Measurements from ENCODE around the gene STK38L.

Gene STK38L

GRCh38 chr12:27213830-27214787, 30.0 kb upstream of the STK38L start:
- no peak overlapping the region for H2AFZ ChIP-seq (ENCODE audit: low read depth, low read length)
- 94% methylated on average over 9 of the region's 9 CpGs for WGBS
- no peak for DNase-seq
- no peaks in the 10 kb centered on the region for H3K36me3 ChIP-seq (ENCODE audit: control insufficient read depth in 1 of 2, insufficient read depth in 2 of 2, low read depth in 1 of 2, low read length in 2 of 2)
- H3K4me3 ChIP-seq (ENCODE audit: insufficient read depth in 1 of 2, low read depth in 1 of 2, low read length in 2 of 2), result no peak overlapping the region
- no peak overlapping the region for H2BK15ac ChIP-seq (ENCODE audit: low read depth, poor library complexity, severe bottlenecking)
- H3K4ac ChIP-seq (ENCODE audit: low read depth in 1 of 2, low read length in 2 of 2), result no peak overlapping the region
- no peak overlapping the region for H2BK5ac ChIP-seq (ENCODE audit: low read depth, low read length, poor library complexity, severe bottlenecking)
- no peak overlapping the region for H3K27ac ChIP-seq (ENCODE audit: low read length, poor library complexity, severe bottlenecking)
- H3K4me2 ChIP-seq (ENCODE audit: low read length, poor library complexity, severe bottlenecking), result no peak overlapping the region
- no peaks in the 10 kb centered on the region for H3K79me1 ChIP-seq (replicated peaks; ENCODE audit: low read length, poor library complexity, severe bottlenecking)
- H3K4me1 ChIP-seq (ENCODE audit: control insufficient read depth, insufficient read depth, low read depth, low read length), result no peaks in the 10 kb centered on the region
- H2BK12ac ChIP-seq (ENCODE audit: low read length in 2 of 2), result no peak overlapping the region
- no peak overlapping the region for H3K14ac ChIP-seq (ENCODE audit: low read length in 2 of 2)
- no peaks in the 10 kb centered on the region for H3K27me3 ChIP-seq (ENCODE audit: control insufficient read depth in 1 of 2, insufficient read depth in 1 of 2, low read length in 2 of 2)
- H3K9ac ChIP-seq (ENCODE audit: low read length), result no peak overlapping the region
- H3K23ac ChIP-seq (ENCODE audit: low read length in 2 of 2), result no peak overlapping the region
- no peak overlapping the region for H2BK120ac ChIP-seq (ENCODE audit: low read depth, low read length)
- no peak overlapping the region for H2AK5ac ChIP-seq (ENCODE audit: low read length, severe bottlenecking)
- H3K9me3 ChIP-seq (ENCODE audit: control insufficient read depth, low read length), result peaks cover 4% of the 10 kb centered on the region
- no peak overlapping the region for H4K8ac ChIP-seq (ENCODE audit: low read length)
- H3K18ac ChIP-seq (ENCODE audit: low read depth in 1 of 2, low read length in 2 of 2), result no peak overlapping the region
- H4K91ac ChIP-seq (ENCODE audit: low read length), result no peak overlapping the region

GRCh38 chr12:27217590-27217989, 26.5 kb upstream of the STK38L start:
- no peak overlapping the region for H3K9ac ChIP-seq (ENCODE audit: low read length)
- no peak overlapping the region for H3K4me3 ChIP-seq (ENCODE audit: insufficient read depth in 1 of 2, low read depth in 1 of 2, low read length in 2 of 2)
- no peak overlapping the region for H4K91ac ChIP-seq (ENCODE audit: low read length)
- no peak overlapping the region for H2BK15ac ChIP-seq (ENCODE audit: low read depth, poor library complexity, severe bottlenecking)
- no peak overlapping the region for H2AK5ac ChIP-seq (ENCODE audit: low read length, severe bottlenecking)
- no peak overlapping the region for H3K4ac ChIP-seq (ENCODE audit: low read depth in 1 of 2, low read length in 2 of 2)
- H3K4me2 ChIP-seq (ENCODE audit: low read length, poor library complexity, severe bottlenecking), result no peak overlapping the region
- H3K27ac ChIP-seq (ENCODE audit: low read length, poor library complexity, severe bottlenecking), result no peak overlapping the region
- H3K14ac ChIP-seq (ENCODE audit: low read length in 2 of 2), result no peak overlapping the region
- H2BK12ac ChIP-seq (ENCODE audit: low read length in 2 of 2), result no peak overlapping the region
- 100% methylated on average over 1 of the region's 2 CpGs for WGBS
- H3K36me3 ChIP-seq (ENCODE audit: control insufficient read depth in 1 of 2, insufficient read depth in 2 of 2, low read depth in 1 of 2, low read length in 2 of 2), result no peaks in the 10 kb centered on the region
- H3K23ac ChIP-seq (ENCODE audit: low read length in 2 of 2), result no peak overlapping the region
- no peaks in the 10 kb centered on the region for H3K27me3 ChIP-seq (ENCODE audit: control insufficient read depth in 1 of 2, insufficient read depth in 1 of 2, low read length in 2 of 2)
- H3K9me3 ChIP-seq (ENCODE audit: control insufficient read depth, low read length), result no peaks in the 10 kb centered on the region
- no peak overlapping the region for H4K8ac ChIP-seq (ENCODE audit: low read length)
- no peak overlapping the region for H2AFZ ChIP-seq (ENCODE audit: low read depth, low read length)
- H3K4me1 ChIP-seq (ENCODE audit: control insufficient read depth, insufficient read depth, low read depth, low read length), result no peaks in the 10 kb centered on the region
- H3K18ac ChIP-seq (ENCODE audit: low read depth in 1 of 2, low read length in 2 of 2), result no peak overlapping the region
- H3K79me1 ChIP-seq (replicated peaks; ENCODE audit: low read length, poor library complexity, severe bottlenecking), result no peaks in the 10 kb centered on the region
- H2BK120ac ChIP-seq (ENCODE audit: low read depth, low read length), result no peak overlapping the region
- H2BK5ac ChIP-seq (ENCODE audit: low read depth, low read length, poor library complexity, severe bottlenecking), result no peak overlapping the region
- DNase-seq, result no peak

GRCh38 chr12:27219693-27220054, 24.4 kb upstream of the STK38L start:
- H3K36me3 ChIP-seq (ENCODE audit: control insufficient read depth in 1 of 2, insufficient read depth in 2 of 2, low read depth in 1 of 2, low read length in 2 of 2), result no peaks in the 10 kb centered on the region
- no peak overlapping the region for H4K91ac ChIP-seq (ENCODE audit: low read length)
- no peak overlapping the region for H2AK5ac ChIP-seq (ENCODE audit: low read length, severe bottlenecking)
- H3K27ac ChIP-seq (ENCODE audit: low read length, poor library complexity, severe bottlenecking), result no peak overlapping the region
- no peak overlapping the region for H2BK12ac ChIP-seq (ENCODE audit: low read length in 2 of 2)
- H2BK5ac ChIP-seq (ENCODE audit: low read depth, low read length, poor library complexity, severe bottlenecking), result no peak overlapping the region
- no peak overlapping the region for H2BK15ac ChIP-seq (ENCODE audit: low read depth, poor library complexity, severe bottlenecking)
- no peak overlapping the region for H4K8ac ChIP-seq (ENCODE audit: low read length)
- no peaks in the 10 kb centered on the region for H3K4me1 ChIP-seq (ENCODE audit: control insufficient read depth, insufficient read depth, low read depth, low read length)
- 78% methylated on average over 4 of the region's 5 CpGs for WGBS
- H3K18ac ChIP-seq (ENCODE audit: low read depth in 1 of 2, low read length in 2 of 2), result no peak overlapping the region
- H3K14ac ChIP-seq (ENCODE audit: low read length in 2 of 2), result no peak overlapping the region
- H3K4me3 ChIP-seq (ENCODE audit: insufficient read depth in 1 of 2, low read depth in 1 of 2, low read length in 2 of 2), result no peak overlapping the region
- H3K23ac ChIP-seq (ENCODE audit: low read length in 2 of 2), result no peak overlapping the region
- no peak for DNase-seq
- H3K79me1 ChIP-seq (replicated peaks; ENCODE audit: low read length, poor library complexity, severe bottlenecking), result no peaks in the 10 kb centered on the region
- H3K9me3 ChIP-seq (ENCODE audit: control insufficient read depth, low read length), result no peaks in the 10 kb centered on the region
- no peak overlapping the region for H2BK120ac ChIP-seq (ENCODE audit: low read depth, low read length)
- no peak overlapping the region for H2AFZ ChIP-seq (ENCODE audit: low read depth, low read length)
- H3K27me3 ChIP-seq (ENCODE audit: control insufficient read depth in 1 of 2, insufficient read depth in 1 of 2, low read length in 2 of 2), result no peaks in the 10 kb centered on the region
- H3K4me2 ChIP-seq (ENCODE audit: low read length, poor library complexity, severe bottlenecking), result no peak overlapping the region
- H3K4ac ChIP-seq (ENCODE audit: low read depth in 1 of 2, low read length in 2 of 2), result no peak overlapping the region
- H3K9ac ChIP-seq (ENCODE audit: low read length), result no peak overlapping the region

GRCh38 chr12:27220055-27220987, 23.8 kb upstream of the STK38L start:
- peak overlapping the region in 1 of 2 experiments; percentile 22 for H3K4me3 ChIP-seq (ENCODE audit: insufficient read depth in 1 of 2, low read depth in 1 of 2, low read length in 2 of 2)
- H3K4me2 ChIP-seq (ENCODE audit: low read length, poor library complexity, severe bottlenecking), result no peak overlapping the region
- H3K27me3 ChIP-seq (ENCODE audit: control insufficient read depth in 1 of 2, insufficient read depth in 1 of 2, low read length in 2 of 2), result no peaks in the 10 kb centered on the region
- H3K27ac ChIP-seq (ENCODE audit: low read length, poor library complexity, severe bottlenecking), result no peak overlapping the region
- H3K9me3 ChIP-seq (ENCODE audit: control insufficient read depth, low read length), result no peaks in the 10 kb centered on the region
- H4K8ac ChIP-seq (ENCODE audit: low read length), result no peak overlapping the region
- H3K4me1 ChIP-seq (ENCODE audit: control insufficient read depth, insufficient read depth, low read depth, low read length), result no peaks in the 10 kb centered on the region
- no peak overlapping the region for H3K23ac ChIP-seq (ENCODE audit: low read length in 2 of 2)
- H3K9ac ChIP-seq (ENCODE audit: low read length), result no peak overlapping the region
- 86% methylated on average over 2 of the region's 4 CpGs for WGBS
- no peak overlapping the region for H2AFZ ChIP-seq (ENCODE audit: low read depth, low read length)
- H3K18ac ChIP-seq (ENCODE audit: low read depth in 1 of 2, low read length in 2 of 2), result no peak overlapping the region
- H2AK5ac ChIP-seq (ENCODE audit: low read length, severe bottlenecking), result no peak overlapping the region
- H3K14ac ChIP-seq (ENCODE audit: low read length in 2 of 2), result no peak overlapping the region
- H2BK120ac ChIP-seq (ENCODE audit: low read depth, low read length), result no peak overlapping the region
- no peaks in the 10 kb centered on the region for H3K36me3 ChIP-seq (ENCODE audit: control insufficient read depth in 1 of 2, insufficient read depth in 2 of 2, low read depth in 1 of 2, low read length in 2 of 2)
- no peak for DNase-seq
- H2BK15ac ChIP-seq (ENCODE audit: low read depth, poor library complexity, severe bottlenecking), result no peak overlapping the region
- no peak overlapping the region for H2BK5ac ChIP-seq (ENCODE audit: low read depth, low read length, poor library complexity, severe bottlenecking)
- no peaks in the 10 kb centered on the region for H3K79me1 ChIP-seq (replicated peaks; ENCODE audit: low read length, poor library complexity, severe bottlenecking)
- H4K91ac ChIP-seq (ENCODE audit: low read length), result no peak overlapping the region
- no peak overlapping the region for H2BK12ac ChIP-seq (ENCODE audit: low read length in 2 of 2)
- no peak overlapping the region for H3K4ac ChIP-seq (ENCODE audit: low read depth in 1 of 2, low read length in 2 of 2)

All from mesenchymal stem cell (in vitro differentiated cells and primary cell).